Stimulated activated naive CD8-positive, alpha-beta T cell treated with anti-CD3 and anti-CD28 coated beads, Interleukin-15, amount 100 ng/mL, for 72 hours (primary cell): ENCODE measurements around the gene CST4.
"Not testable (repeated sequence)": the region's sequence is repeated elsewhere in the genome, so short reads cannot be mapped to it uniquely, and the experiment has no call there.

Experiments
- ATAC-seq: fragments of 150-1000 bp; cut with Tn5 transposase; 2 replicates; pipeline ENCODE4 v1.10.0; 2021; ENCODE audit warnings: mild to moderate bottlenecking, moderate library complexity
- DNase-seq, 2 donors: peaks; one replicate each; pipeline ENCODE4 v3.0.0; 2021 to 2022
- H3K27ac Mint-ChIP-seq, 2 donors: one replicate each; pipeline ENCODE4 v1.8.0; 2022; ENCODE audit warnings: mild to moderate bottlenecking in 2 of 2, mixed read lengths in 2 of 2, moderate library complexity in 2 of 2
- H3K27me3 Mint-ChIP-seq: one replicate; pipeline ENCODE4 v1.8.0; 2022; ENCODE audit warnings: mixed read lengths
- H3K4me1 Mint-ChIP-seq: one replicate; pipeline ENCODE4 v1.8.0; 2022; ENCODE audit warnings: mild to moderate bottlenecking, mixed read lengths
- H3K4me3 Mint-ChIP-seq, 2 donors: one replicate each; pipeline ENCODE4 v1.8.0; 2022; ENCODE audit warnings: mild to moderate bottlenecking in 2 of 2, mixed read lengths in 2 of 2, moderate library complexity in 1 of 2
- H3K9me3 Mint-ChIP-seq, 2 donors: one replicate each; pipeline ENCODE4 v1.8.0; 2022; ENCODE audit warnings: mixed read lengths in 2 of 2

CST4 gene

GRCh38 chr20:23645575-23645974, 43.3 kb downstream of the CST4 start:
- peaks cover 3% of the 10 kb centered on the region for H3K27me3 Mint-ChIP-seq
- H3K9me3 Mint-ChIP-seq, result no peaks in the 10 kb centered on the region
- DNase-seq, result no peak
- no peak for ATAC-seq
- H3K4me1 Mint-ChIP-seq, result peaks cover 5% of the 10 kb centered on the region
- H3K4me3 Mint-ChIP-seq, result no peak overlapping the region
- H3K27ac Mint-ChIP-seq, result no peak overlapping the region

GRCh38 chr20:23644164-23644563, 44.7 kb downstream of the CST4 start:
- Mint-ChIP-seq H3K27ac (no peak overlapping the region), H3K9me3 (no peaks in the 10 kb centered on the region), H3K4me1 (peaks cover 5% of the 10 kb centered on the region), H3K4me3 (no peak overlapping the region), H3K27me3 (peaks cover 17% of the 10 kb centered on the region)
- DNase-seq, result no peak
- ATAC-seq, result no peak

GRCh38 chr20:23643659-23644058, 45.2 kb downstream of the CST4 start:
- DNase-seq (no peak), ATAC-seq (no peak)
- no peak overlapping the region for H3K4me3 Mint-ChIP-seq
- H3K27me3 Mint-ChIP-seq, result peaks cover 22% of the 10 kb centered on the region
- peaks cover 5% of the 10 kb centered on the region for H3K4me1 Mint-ChIP-seq
- no peak overlapping the region for H3K27ac Mint-ChIP-seq
- H3K9me3 Mint-ChIP-seq, result no peaks in the 10 kb centered on the region

- Mint-ChIP-seq H3K27ac (no peak overlapping the region), H3K4me3 (no peak overlapping the region), H3K9me3 (no peaks in the 10 kb centered on the region), H3K27me3 (peaks cover 30% of the 10 kb centered on the region), H3K4me1 (peaks cover 8% of the 10 kb centered on the region)
- ATAC-seq (no peak), DNase-seq (no peak)
Observed at GRCh38 chr20:23641936-23642751, 46.7 kb downstream of the CST4 start.

GRCh38 chr20:23640671-23641667, 47.9 kb downstream of the CST4 start:
- Mint-ChIP-seq H3K27me3 (peaks cover 41% of the 10 kb centered on the region), H3K4me3 (no peak overlapping the region), H3K27ac (no peak overlapping the region), H3K4me1 (peaks cover 16% of the 10 kb centered on the region), H3K9me3 (no peaks in the 10 kb centered on the region)
- DNase-seq (no peak), ATAC-seq (no peak)

- Mint-ChIP-seq H3K4me1 (peaks cover 16% of the 10 kb centered on the region), H3K9me3 (no peaks in the 10 kb centered on the region), H3K27ac (no peak overlapping the region), H3K27me3 (peaks cover 46% of the 10 kb centered on the region), H3K4me3 (no peak overlapping the region)
- DNase-seq, result no peak
- ATAC-seq, result no peak
Observed at GRCh38 chr20:23640018-23640601, 48.7 kb downstream of the CST4 start.

GRCh38 chr20:23639490-23639958, 49.3 kb downstream of the CST4 start:
- Mint-ChIP-seq H3K4me1 (peaks cover 16% of the 10 kb centered on the region), H3K4me3 (no peak overlapping the region), H3K27ac (no peak overlapping the region), H3K9me3 (no peaks in the 10 kb centered on the region), H3K27me3 (peaks cover 46% of the 10 kb centered on the region)
- DNase-seq (no peak), ATAC-seq (no peak)

- Mint-ChIP-seq H3K27me3 (peaks cover 46% of the 10 kb centered on the region), H3K4me1 (peaks cover 11% of the 10 kb centered on the region), H3K27ac (no peak overlapping the region), H3K9me3 (no peaks in the 10 kb centered on the region), H3K4me3 (no peak overlapping the region)
- DNase-seq (no peak), ATAC-seq (no peak)
Observed at GRCh38 chr20:23638309-23638708, 50.5 kb downstream of the CST4 start.

- Mint-ChIP-seq H3K4me1 (peaks cover 11% of the 10 kb centered on the region), H3K27me3 (peaks cover 46% of the 10 kb centered on the region), H3K27ac (peak within 1 kb of the TSS in 1 of 2 donors; percentile 29), H3K9me3 (no peaks in the 10 kb centered on the region), H3K4me3 (peak within 1 kb of the TSS; percentile 53 to 74)
- peak; percentile 31 for ATAC-seq
- DNase-seq, result no peak
Observed at GRCh38 chr20:23637282-23638221, 51.3 kb downstream of the CST4 start, which contains the start of gene CST3. CST3 (minus strand) TSS chr20:23637955; CDS start chr20:23637862, 93 bp downstream.

GRCh38 chr20:23636908-23637281, 51.9 kb downstream of the CST4 start:
- no peaks in the 10 kb centered on the region for H3K9me3 Mint-ChIP-seq
- ATAC-seq, result no peak
- H3K4me1 Mint-ChIP-seq, result peaks cover 11% of the 10 kb centered on the region
- peaks cover 46% of the 10 kb centered on the region for H3K27me3 Mint-ChIP-seq
- peak overlapping the region; percentile 53 to 74 for H3K4me3 Mint-ChIP-seq
- no peak overlapping the region for H3K27ac Mint-ChIP-seq
- no peak for DNase-seq

- DNase-seq (no peak), ATAC-seq (no peak)
- peaks cover 46% of the 10 kb centered on the region for H3K27me3 Mint-ChIP-seq
- peaks cover 11% of the 10 kb centered on the region for H3K4me1 Mint-ChIP-seq
- peak overlapping the region in 1 of 2 donors; percentile 80 for H3K27ac Mint-ChIP-seq
- peak overlapping the region; percentile 53 to 74 for H3K4me3 Mint-ChIP-seq
- no peaks in the 10 kb centered on the region for H3K9me3 Mint-ChIP-seq
Observed at GRCh38 chr20:23636182-23636907, 52.5 kb downstream of the CST4 start.

- not testable (repeated sequence) for H3K9me3 Mint-ChIP-seq, DNase-seq, H3K27ac Mint-ChIP-seq, H3K4me3 Mint-ChIP-seq, ATAC-seq
- H3K27me3 Mint-ChIP-seq, result peaks cover 44% of the 10 kb centered on the region
- H3K4me1 Mint-ChIP-seq, result peaks cover 11% of the 10 kb centered on the region
Observed at GRCh38 chr20:23635768-23636090, 53.1 kb downstream of the CST4 start.
